SK-N-SH treated with all-trans-retinoic acid at 6 μM for 48 hours (cell line): ENCODE data around the gene FBXL12.
"Not testable (repeated sequence)": the region's sequence is repeated elsewhere in the genome, so short reads cannot be mapped to it uniquely, and the experiment has no call there.

Source experiments
- BACH2 ChIP-seq: fragments of 250-450 bp; sonication (Bioruptor Pico); IDR thresholded peaks from 2 replicates; pipeline ENCODE4 v1.9.0; 2021; ENCODE audit warnings: mild to moderate bottlenecking, borderline replicate concordance
- ZFP3 ChIP-seq: fragments of 250-450 bp; sonication (Bioruptor Pico); IDR thresholded peaks from 2 replicates; pipeline ENCODE4 v1.5.0; 2020; ENCODE audit warnings: mild to moderate bottlenecking, moderate library complexity

GRCh38 chr19:9843626-9844273 is 24.9 kb upstream of the FBXL12 start:
- TF ChIP-seq ZFP3 (CRISPR knock-in tag); BACH2: not testable (repeated sequence)
